G401 (cell line): Measurements from ENCODE around the gene PTPRN2. TPM values are rescaled to one million over a fixed set of nuclear protein-coding genes. Genes with fewer than 3 reads are reported as not detected.
A peak's percentile ranks its signal among the peaks of the same experiment; 100 is the strongest.

Source experiments
- DNase-seq: peaks from one replicate; pipeline ENCODE4 v3.0.0-alpha.2; 2015; ENCODE audit warnings: low spot score
- in situ Hi-C: cut with HindIII; loops from 2 replicates; pipeline ENCODE4 v1.10.0; 2016; ENCODE audit warnings: low sequenced_read_pairs, mixed read lengths
- total RNA-seq: library from RNA; depleted of rRNA; stranded (reverse); fragments of >200 nt; shearing (Covaris generic); gene quantifications from 2 replicates; pipeline ENCODE4 v1.2.3, GENCODE V29; 2014

The PTPRN2 gene
- total RNA-seq, 1 experiment from 2014 or later = not detected

DNA sequence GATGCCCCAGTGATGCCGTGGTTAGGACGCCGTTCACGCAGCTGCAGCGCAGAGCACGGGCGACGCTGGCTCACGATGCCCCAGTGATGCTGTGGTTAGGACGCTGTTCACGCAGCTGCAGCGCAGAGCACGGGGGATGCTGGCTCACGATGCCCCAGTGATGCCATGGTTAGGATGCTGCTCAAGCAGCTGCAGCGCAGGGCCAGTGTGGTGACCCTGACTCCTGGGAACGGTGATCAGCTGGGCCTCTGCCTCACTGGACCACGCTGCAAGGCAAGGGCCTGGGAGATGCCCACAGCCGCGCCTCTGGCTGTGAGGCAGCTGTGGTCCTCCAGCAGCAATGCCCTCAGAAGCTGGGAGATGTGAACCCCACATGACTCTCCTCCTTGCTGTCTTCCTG lies 970.2 kb downstream of the PTPRN2 start:
- in situ Hi-C loops = no loop called here
- no peak for DNase-seq

DNA sequence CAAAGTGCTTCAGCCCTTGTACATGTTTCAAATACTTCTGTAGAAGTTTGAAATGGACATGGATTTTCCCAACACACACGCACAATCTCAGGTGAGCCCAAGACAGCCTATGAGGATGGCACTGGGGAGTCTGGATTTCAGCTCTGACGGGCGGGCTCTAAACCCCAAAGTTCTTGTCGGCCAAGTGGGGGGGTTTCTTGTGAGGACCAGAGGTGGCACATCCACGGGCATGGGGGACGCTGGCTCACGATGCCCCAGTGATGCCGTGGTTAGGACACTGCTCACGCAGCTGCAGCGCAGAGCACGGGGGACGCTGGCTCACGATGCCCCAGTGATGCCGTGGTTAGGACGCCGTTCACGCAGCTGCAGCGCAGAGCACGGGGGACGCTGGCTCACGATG lies 970.7 kb downstream of the PTPRN2 start:
- DNase-seq = no peak
- in situ Hi-C loops = no loop called here

DNA sequence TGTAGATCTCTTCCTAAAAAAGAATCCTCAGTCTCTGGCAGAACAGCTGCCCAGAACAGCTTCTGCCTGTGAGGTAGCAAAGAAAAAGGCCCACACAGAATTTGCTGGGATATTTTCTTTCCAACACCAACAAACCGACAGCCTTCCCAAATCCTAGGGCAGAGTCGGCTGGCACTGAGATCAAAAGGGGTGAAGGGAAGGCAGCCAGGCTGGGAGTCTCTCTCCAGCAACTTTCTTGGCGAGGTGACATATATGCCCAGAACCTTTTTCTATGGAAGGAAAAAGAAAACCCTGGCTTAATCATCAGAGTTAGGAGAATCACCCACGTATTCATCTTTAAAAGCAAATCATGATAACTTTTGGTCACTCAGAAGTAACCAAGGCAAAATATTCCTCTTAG lies 971.2 kb downstream of the PTPRN2 start:
- DNase-seq = no peak
- in situ Hi-C loops = no loop called here

DNA sequence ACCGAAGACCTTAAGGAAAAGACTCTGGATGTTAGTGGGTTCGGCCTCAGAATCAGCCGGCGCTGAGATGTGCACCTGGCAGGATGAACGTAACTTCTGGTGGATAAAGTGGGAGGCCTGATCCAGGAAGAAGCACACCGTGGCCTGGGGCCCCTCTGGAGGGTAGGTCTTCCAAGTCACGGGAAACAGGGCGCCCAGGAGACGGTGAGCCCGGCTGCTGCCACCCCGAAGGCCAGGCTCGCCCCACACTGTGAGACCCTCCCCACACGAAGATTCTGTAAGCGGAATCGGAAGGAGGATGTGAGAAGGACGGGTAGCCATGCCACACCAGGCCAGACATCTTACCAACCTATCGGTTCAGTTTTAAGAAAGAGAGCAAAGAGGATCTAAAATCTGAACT lies 971.8 kb downstream of the PTPRN2 start:
- in situ Hi-C loops = no loop called here
- DNase-seq = no peak

DNA sequence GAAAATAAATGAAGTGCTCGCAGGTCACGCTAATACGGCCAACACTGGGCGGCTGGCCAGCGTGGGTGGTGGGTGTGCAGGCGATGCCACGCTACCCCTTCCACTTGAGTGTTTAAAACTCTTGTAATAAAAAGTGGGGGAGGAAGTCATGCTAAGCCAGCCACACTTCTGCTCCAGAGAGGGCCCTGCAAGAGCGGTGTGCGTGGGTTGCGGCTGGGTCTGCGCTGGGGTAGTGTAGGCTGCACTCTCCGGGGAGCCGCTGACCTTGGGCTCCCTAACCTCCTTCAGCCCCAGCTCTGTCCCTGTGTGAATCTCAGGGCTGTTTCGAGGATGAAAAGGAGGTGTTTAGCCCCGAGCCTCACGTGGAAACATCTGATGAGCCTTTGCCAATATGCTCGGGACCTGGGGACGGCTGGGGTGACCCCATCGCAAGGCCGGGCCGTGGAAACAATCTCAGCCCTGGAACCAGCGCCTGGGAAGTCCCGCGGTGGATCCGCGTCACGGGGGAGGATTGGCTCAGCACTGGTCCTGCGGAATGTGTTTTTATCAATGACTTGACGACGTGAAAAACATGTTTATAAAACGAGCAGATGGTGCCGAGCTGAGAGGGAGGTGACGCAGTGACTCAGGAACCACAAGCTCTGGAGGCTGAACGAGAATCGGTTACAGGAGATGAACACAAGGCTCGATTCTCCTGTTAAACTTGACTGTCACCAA lies 972.4 kb downstream of the PTPRN2 start:
- no peak for DNase-seq

DNA sequence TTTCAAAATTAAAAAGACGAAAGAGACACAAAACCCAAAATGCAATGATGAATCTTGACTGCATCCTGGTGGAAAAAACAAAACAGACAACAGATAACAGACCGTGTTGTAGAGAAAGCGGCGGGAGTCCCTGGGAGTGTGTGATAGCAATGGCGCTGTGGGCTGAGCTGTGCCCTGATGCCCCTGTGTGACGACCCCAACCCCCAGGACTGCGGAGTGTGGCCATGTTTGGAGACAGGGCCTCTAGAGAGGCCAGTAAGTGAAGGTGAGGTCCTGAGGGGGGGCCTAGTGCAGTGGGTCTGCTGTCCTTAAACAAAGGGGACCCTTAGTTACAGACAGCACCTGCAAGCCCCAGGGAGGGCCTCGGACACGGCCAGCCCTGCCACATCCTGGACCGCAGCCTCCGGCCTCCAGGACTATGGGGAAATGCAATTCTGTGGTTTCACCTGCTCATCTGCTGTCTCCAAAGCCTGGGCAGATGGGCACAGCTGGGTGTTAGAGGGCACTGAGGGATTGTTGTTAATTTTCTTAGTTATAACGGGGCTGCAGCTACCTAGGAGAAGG lies 973.1 kb downstream of the PTPRN2 start:
- in situ Hi-C loops = no loop called here
- DNase-seq = no peak

More for the DNA sequence above, 972.4 kb downstream of the PTPRN2 start:
- in situ Hi-C loops = no loop called here

DNA sequence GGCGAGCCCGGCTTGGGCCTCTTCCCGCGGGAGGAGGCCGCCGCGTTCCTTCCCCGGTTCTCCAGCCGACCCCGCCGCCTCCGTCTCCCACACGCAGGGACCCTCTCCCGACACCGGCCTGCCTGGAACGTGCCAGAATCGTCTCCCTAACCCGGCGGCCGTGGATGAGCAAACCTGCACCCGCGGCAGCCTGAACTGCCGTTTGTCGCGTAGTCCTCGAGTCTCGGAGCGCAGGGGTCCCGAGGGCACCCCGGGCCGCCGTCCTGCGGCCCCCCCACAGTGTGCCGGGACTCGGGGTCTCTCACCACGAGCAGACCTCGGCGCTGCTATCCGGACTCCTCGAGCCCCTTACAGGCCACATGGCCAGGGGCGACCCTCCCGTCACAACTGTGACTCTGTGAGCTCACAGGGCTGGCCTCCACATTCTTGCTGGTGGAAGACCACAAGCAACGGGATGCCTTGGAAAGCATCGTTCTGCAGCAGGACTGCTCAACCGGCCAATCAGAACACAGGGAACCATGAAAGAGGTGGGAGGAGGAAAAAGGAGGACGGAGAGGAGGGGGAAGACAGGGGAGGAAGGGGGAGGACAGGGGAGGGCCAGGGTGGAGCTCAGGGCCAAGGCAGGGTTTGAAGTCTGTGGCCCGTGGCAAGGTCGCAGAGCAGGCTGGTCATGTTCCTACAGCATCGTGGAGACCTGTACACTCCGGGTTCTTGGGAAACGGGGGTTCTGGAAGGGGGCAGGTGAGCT lies 973.9 kb downstream of the PTPRN2 start:
- DNase-seq = peak; percentile 20
- in situ Hi-C loops = no loop called here

DNA sequence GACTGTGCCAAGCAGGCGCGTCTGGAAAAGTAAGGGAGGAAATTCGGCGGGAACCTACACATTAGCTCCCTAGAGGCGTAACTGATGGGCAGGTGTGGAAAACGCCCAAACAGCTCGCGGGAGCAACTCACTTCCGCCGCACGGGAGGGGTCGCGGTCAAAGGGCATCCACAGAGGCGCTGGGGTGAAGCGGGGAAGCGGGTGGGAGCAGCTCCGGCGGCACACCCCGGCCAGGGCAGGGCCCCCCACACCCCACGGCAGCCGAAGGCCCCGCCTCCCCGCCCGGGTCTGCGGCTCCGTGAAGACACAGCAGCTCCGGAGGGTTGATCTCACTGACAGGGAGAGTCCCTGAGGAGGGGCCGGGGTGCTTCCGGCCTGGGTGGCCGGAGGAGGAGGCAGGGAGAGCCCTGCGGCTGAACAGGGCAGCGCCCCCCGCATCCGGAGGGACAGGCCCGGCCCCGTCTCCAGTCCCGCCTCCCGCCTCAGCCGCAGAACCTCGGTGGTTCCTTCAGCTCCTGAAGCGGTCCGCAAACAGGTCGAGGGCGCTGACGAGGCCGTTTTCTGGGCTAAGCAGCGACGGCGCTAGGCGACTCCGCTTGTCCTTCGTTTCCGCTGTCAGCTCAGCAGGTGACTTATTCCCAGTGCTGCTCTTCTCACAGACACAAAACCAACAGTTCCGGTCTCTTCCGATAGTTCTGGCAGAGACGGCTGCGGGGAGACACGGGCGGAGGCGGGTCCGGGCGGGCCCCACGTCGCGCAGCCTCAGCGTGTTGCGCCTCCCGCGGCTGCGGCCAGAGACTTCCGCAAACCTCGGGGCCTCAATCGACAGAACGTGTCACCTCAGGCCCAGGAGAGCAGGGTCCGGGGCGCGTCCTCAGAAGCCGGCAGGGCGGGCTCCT lies 974.7 kb downstream of the PTPRN2 start:
- DNase-seq = no peak
- in situ Hi-C loops = no loop called here

DNA sequence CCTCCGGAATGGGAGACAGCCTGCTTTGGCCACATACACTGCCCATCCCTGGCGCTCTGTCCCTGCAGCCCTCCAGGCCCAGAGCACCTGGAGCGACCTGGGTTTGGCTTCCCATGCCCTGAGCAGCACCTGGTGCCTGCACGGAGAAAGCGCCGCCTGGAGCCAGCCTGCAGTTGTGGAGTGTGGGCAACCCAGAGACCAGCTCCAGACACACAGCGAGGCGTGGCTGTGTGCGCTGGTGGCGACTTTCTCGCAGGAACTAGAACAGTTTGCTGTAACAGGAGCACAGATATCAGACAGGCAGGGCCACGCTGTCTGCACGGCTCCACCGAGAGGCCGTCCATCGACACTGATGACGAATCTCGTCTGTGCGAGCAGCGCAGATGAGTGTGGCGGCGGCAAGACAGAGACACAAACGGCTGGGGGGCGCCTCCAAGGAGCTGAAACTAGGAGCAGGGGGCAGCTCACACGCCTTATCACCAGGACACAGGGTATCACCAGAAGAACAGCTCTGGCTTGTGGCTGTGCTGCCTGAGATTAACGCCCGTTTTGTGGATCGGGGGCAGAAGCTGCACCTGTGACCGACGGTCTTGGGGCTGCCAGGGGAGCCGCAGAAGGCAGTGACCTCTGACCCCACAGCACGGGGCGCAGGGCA lies 975.5 kb downstream of the PTPRN2 start:
- in situ Hi-C loops = no loop called here
- DNase-seq = no peak

DNA sequence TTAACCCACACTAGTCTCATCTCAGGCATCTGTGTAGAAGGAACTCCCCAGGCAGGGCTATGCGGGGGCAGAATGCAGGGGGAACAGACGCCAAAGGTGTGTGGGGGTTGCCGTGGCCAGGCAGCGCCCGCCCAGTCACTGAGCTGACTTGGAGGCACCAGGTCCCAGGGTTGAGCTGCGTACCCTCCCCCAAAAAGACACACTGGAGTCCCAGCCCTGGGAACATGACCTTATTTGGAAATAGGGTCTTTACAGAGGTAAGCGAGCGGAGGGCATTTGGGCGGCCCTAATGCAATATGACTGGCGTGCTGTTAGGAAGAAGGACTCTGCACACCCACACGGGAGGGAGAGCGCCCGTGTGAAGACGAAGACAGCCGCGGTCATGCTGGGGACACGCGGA lies 976.3 kb downstream of the PTPRN2 start:
- DNase-seq = no peak

DNA sequence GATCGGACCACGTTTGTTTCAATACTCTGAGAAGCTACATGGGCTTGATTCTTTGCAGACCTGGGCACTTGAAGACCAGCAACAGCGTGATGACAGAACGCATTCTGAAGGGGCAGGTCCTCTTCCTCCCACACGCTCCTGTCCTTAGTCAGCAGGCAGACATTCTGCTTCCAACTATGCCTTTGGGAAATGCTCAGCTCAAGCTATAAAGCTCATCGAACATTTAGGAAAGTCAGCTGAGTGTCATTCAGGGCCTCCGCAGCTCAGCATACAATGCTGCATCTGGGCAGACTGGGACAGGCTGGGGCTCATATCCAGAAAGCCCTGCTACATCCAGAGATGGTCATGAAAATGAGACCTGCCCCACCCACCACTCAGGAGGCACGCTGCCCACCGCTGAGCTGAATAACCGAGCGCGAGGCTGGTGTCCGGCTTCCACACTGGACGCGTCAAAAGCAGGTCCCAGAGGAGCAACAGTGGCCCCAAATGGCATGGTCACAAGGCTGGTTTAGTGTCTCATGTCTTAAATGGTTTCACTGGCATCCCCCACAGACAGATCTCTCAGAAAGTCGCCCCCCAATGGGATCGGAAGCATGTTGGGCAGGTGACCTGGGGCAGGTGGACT lies 976.8 kb downstream of the PTPRN2 start:
- in situ Hi-C loops = no loop called here
- DNase-seq = no peak

More for the DNA sequence above, 976.3 kb downstream of the PTPRN2 start:
- in situ Hi-C loops = no loop called here

DNA sequence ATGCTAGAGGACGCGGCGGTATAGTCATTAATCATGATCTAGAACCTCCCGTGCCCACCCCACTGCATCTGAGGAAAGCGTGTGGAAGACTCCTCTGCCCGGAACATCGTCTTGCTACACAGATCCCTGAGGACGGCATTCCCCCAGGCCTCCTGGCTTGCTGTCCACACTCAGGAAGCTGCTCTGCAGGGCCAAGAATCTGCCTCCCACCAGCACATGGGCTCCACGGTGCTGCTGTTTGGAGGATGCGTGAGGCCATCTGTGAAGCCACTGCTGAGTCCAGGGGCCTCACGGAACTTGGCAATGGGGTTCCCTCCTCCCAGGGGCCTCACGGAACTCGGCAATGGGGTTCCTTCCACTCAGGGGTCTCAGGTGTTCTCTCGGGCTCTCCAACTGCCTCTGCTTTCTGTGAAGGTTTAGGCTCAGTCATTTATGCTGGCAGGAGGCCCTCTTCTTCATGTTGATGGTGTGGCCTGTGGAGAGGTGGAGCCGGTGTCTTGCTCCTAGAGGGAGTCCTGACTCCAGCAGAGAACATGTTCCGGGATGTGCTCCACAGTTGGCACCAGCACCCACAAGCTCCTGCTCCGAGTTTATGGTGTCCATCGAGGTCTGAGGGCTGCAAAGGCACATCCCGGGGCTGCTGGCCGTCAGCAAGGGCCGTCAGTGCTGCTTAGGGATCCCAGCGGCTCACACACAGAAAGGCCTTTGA lies 977.5 kb downstream of the PTPRN2 start:
- in situ Hi-C loops = no loop called here
- DNase-seq = peak; percentile 21

DNA sequence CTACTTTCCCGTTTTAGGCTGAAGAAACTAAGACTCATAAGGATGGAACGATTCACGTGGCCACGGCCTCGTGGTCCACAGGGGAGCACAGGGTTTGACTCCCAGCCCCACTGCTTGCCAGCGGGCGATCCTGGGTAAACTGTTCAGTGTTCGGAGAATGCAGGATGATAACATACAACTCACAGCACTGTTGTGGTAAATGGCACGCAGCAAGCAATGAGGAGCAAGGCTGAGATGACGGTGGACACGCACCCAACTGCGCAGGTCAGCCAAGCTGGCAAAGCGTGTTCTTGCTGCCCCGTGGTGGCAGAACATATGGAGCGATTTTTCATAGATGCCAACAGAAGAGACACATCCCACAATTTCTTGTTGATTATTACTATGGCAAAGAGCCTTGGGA lies 978.1 kb downstream of the PTPRN2 start:
- peak; percentile 61 for DNase-seq
- in situ Hi-C loops = no loop called here

DNA sequence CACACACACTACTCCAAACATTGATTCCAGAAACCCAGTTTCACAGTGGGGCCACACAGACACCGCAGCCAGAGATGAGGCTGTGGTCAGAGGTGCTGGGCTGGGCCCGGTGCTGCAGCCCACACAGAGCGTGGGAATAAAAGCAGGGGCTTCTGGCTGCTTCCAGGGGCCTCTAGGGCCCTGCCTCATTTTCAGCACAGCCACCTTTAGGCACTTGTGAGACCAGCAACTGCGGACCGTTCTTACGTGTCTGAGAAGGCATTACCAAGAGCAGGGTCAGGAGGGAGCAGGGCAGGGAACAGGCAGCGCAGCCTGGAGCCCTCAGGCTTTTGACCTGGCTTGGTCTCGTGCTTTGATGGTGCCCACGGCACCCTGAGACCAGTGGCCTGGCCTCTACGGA lies 980.4 kb downstream of the PTPRN2 start:
- in situ Hi-C loops = no loop called here
- no peak for DNase-seq

DNA sequence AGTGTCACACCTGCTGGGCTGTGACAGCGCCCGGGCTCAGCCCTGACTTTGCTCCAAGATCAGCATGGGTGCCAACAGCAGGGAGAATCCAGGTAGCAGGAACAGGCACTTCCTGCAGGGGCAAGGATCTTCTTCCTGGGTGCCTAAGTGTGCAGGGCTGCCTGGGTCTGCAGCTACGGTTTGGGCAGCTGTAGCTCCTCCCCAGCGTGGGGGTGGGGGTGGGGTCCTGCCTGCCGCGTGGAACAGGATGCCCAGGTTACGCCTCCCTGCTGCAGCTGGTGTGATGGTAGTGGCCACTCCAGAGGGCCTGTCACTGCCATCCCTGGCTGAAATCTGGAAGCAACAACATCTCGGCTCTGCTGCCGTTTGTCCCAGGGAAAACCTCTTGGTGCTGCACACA lies 981.5 kb downstream of the PTPRN2 start:
- in situ Hi-C loops = no loop called here
- no peak for DNase-seq

DNA sequence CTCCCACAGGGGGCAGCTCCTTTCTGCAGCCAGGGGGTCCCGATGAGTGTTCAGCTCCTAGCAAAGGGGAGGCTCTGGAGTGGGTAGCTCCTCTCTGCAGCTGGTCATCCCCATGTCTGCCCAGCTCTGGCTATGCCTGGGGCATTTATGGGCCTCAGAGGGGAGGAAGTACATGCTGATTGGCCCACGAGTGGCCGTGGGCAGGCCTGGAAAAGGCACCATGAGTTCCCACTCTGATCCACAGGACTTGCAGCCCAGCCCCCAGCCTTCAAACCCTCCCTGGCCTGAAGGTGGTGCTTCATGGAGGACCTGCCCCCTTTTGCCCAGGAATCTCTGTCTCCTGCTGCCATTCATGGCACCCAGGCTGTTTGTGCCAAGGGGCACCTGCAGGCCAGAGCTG lies 982.0 kb downstream of the PTPRN2 start:
- no peak for DNase-seq
- in situ Hi-C loops = no loop called here

DNA sequence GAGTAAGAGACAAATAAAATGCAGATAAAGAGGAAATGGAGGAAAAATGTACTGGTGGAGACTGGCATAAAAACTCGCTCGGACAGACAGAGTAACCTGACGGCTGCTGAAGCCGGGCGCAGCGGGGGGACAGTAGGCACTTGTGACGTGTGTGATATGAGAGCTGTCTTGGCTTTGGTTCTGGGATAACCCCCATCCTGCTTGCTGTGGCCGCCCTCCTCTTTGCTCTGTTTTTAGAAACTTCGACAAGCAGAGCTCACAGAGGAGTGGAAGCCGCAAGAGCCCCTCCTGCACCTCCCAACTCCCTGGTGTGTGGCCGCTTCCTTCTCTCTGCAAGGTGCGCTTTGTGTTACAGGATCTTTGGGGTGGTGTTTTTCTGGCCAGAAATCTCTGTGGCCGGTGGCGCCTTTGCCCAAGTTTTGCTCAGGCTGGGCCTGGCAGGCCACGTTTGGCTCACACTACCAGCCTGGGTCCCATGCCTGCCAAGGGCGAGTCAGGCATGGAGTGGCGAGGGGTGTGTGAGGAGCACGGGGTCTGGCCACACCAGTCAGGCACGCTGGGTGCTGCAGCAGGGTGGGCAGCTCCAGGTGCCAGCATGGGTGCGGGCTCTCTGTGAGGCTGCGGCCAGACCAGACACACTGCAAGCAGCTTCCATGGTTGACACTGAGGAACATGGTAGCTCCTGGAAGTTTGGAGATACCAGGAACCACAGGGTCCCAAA lies 982.8 kb downstream of the PTPRN2 start:
- no peak for DNase-seq
- in situ Hi-C loops = no loop called here
